Liver (tissue), 9 donors: ENCODE results near the gene CDH9. TPM values are rescaled to one million over a fixed set of nuclear protein-coding genes. Genes with fewer than 3 reads are reported as not detected.

Source experiments
- DNase-seq: peaks from one replicate; pipeline ENCODE4 v3.0.0-alpha.2; 2017; ENCODE audit warnings: low spot score
- H3K27ac ChIP-seq, 2 donors: one replicate each; pipeline ENCODE4 v1.7.0; 2013; ENCODE audit warnings: inconsistent platforms in 2 of 2, low read length in 2 of 2, control low read depth in 1 of 2, low read depth in 1 of 2, mild to moderate bottlenecking in 1 of 2
- H3K27me3 ChIP-seq, 4 donors: one replicate each; pipeline versions ENCODE4 v1.6.1 to v1.7.0; 2013; ENCODE audit warnings: low read length in 3 of 4, inconsistent platforms in 1 of 4, mild to moderate bottlenecking in 1 of 4, moderate library complexity in 1 of 4; ENCODE audit not compliant: control insufficient read depth in 4 of 4, insufficient read depth in 4 of 4
- H3K36me3 ChIP-seq, 4 donors: one replicate each; pipeline versions ENCODE4 v1.6.1 to v1.7.0; 2013; ENCODE audit warnings: low read length in 3 of 4, mild to moderate bottlenecking in 3 of 4, low read depth in 1 of 4, moderate library complexity in 1 of 4; ENCODE audit not compliant: control insufficient read depth in 4 of 4, insufficient read depth in 3 of 4
- H3K4me1 ChIP-seq, 4 donors: one replicate each; pipeline versions ENCODE4 v1.6.1 to v1.7.0; 2013; ENCODE audit warnings: low read length in 3 of 4, mild to moderate bottlenecking in 3 of 4, moderate library complexity in 1 of 4; ENCODE audit not compliant: control insufficient read depth in 4 of 4, insufficient read depth in 4 of 4
- H3K4me3 ChIP-seq, 3 donors: one replicate each; pipeline versions ENCODE4 v1.6.1 to v1.7.0; 2013; ENCODE audit warnings: low read length in 3 of 3, control low read depth in 1 of 3, low read depth in 1 of 3, mild to moderate bottlenecking in 1 of 3
- H3K9ac ChIP-seq, 2 donors: one replicate each; pipeline ENCODE4 v1.7.0; 2013; ENCODE audit warnings: low read length in 2 of 2, mild to moderate bottlenecking in 2 of 2, moderate library complexity in 2 of 2, control low read depth in 1 of 2, low read depth in 1 of 2
- H3K9me3 ChIP-seq, 4 donors: one replicate each; pipeline versions ENCODE4 v1.6.1 to v1.7.0; 2013; ENCODE audit warnings: low read length in 3 of 4; ENCODE audit not compliant: control insufficient read depth in 4 of 4
- CTCF ChIP-seq: fragments of 150-350 bp; IDR thresholded peaks from 2 replicates; pipeline ENCODE4 v1.5.1; 2017; ENCODE audit warnings: improper control_type of control experiment, low read depth, low read length; ENCODE audit not compliant: missing input control
- EGR1 ChIP-seq, 2 donors: IDR thresholded peaks; 2 replicates each; pipeline ENCODE4 v1.6.1; 2016 to 2018; ENCODE audit warnings: antibody characterized with exemption in 2 of 2, low read depth in 2 of 2
- HNF4A ChIP-seq, 2 donors: conservative IDR thresholded peaks; 2 replicates each; pipeline ENCODE4 v1.6.1; 2016; ENCODE audit warnings: antibody characterized with exemption in 2 of 2, mild to moderate bottlenecking in 2 of 2
- HNF4G ChIP-seq: IDR thresholded peaks from 2 replicates; pipeline ENCODE4 v1.6.1; 2016; ENCODE audit warnings: antibody characterized with exemption
- MAX ChIP-seq: IDR thresholded peaks from 2 replicates; pipeline ENCODE4 v1.6.1; 2016; ENCODE audit warnings: antibody characterized with exemption
- NR2F2 ChIP-seq: IDR thresholded peaks from 2 replicates; pipeline ENCODE4 v1.6.1; 2016; ENCODE audit warnings: antibody characterized with exemption
- REST ChIP-seq: IDR thresholded peaks from 2 replicates; pipeline ENCODE4 v1.6.1; 2016; ENCODE audit warnings: antibody characterized with exemption, mild to moderate bottlenecking
- RXRA ChIP-seq, 2 donors: IDR thresholded peaks; 2 replicates each; pipeline ENCODE4 v1.6.1; 2017 to 2018; ENCODE audit warnings: antibody characterized with exemption in 2 of 2, mild to moderate bottlenecking in 1 of 2
- SP1 ChIP-seq: IDR thresholded peaks from 2 replicates; pipeline ENCODE4 v1.6.1; 2018; ENCODE audit warnings: antibody characterized with exemption, mild to moderate bottlenecking
- TAF1 ChIP-seq: conservative IDR thresholded peaks from 2 replicates; pipeline ENCODE4 v1.6.1; 2016; ENCODE audit warnings: antibody characterized with exemption, mild to moderate bottlenecking
- ZBTB33 ChIP-seq: IDR thresholded peaks from 2 replicates; pipeline ENCODE4 v1.6.1; 2016; ENCODE audit warnings: antibody characterized with exemption
- WGBS: extraction: QIAGEN DNeasy Blood & Tissue Kit; methylation state at CpG from one replicate; pipeline ENCODE4 v1.1.7; 2013; 5-methylcytosine and 5-hydroxymethylcytosine counted together
- polyA plus RNA-seq, 2 donors: library from polyadenylated mRNA; stranded (reverse) in 1 of 2; unstranded in 1 of 2; fragments of 200-250 nt in 1 of 2; fragments of >200 nt in 1 of 2; fragmentation: Nextera tagmentation in 1 of 2; extraction: Ambion mirVana in 1 of 2; gene quantifications; one replicate each; pipeline versions ENCODE4 v1.2.1 to v1.2.3, GENCODE V29; 2013 to 2015
- total RNA-seq, 2 donors: library from RNA; depleted of rRNA; stranded (reverse); fragments of >200 nt; gene quantifications; one replicate each; pipeline ENCODE4 v1.2.3, GENCODE V29; 2014
- donor health status: healthy.
- donor health status: healthy.
- donor health status: healthy.
- donor health status: healthy.
- donor health status: healthy.

CDH9 gene
- total and polyA plus RNA-seq, 4 donors, result not detected

- no peaks in the 10 kb centered on the region for H3K27me3 ChIP-seq
- H3K36me3 ChIP-seq, result no peaks in the 10 kb centered on the region
- DNase-seq, result no peak
- no peak overlapping the region for H3K27ac ChIP-seq
- H3K9me3 ChIP-seq, result peaks cover 0 to 2% (median 0%) of the 10 kb centered on the region in 4 donors
- H3K9ac ChIP-seq, result no peak overlapping the region
- H3K4me3 ChIP-seq, result no peak overlapping the region
- no peaks in the 10 kb centered on the region for H3K4me1 ChIP-seq
- WGBS, result 76% methylated on average over 14 of the region's 14 CpGs
- no peak for TF ChIP-seq CTCF
- no peak for TF ChIP-seq EGR1 (IDR thresholded peaks at IDR 0.05; ENCODE audit: low read depth in 2 of 2)
- TF ChIP-seq REST, result no peak
- TF ChIP-seq HNF4G, result no peak
- no peak for TF ChIP-seq RXRA (IDR thresholded peaks at IDR 0.05)
Measured at GRCh38 chr5:26847041-26847736, 191.2 kb downstream of the CDH9 start.

GRCh38 chr5:26843677-26844076 lies 194.7 kb downstream of the CDH9 start:
- Histone ChIP-seq H3K27me3 (no peaks in the 10 kb centered on the region), H3K36me3 (no peaks in the 10 kb centered on the region), H3K27ac (no peak overlapping the region), H3K9ac (no peak overlapping the region), H3K4me1 (no peaks in the 10 kb centered on the region), H3K9me3 (peaks cover 0 to 2% (median 0%) of the 10 kb centered on the region in 4 donors), H3K4me3 (no peak overlapping the region)
- no peak for DNase-seq
- WGBS, result 83% methylated on average over 2 of the region's 2 CpGs
- no peak for TF ChIP-seq TAF1
- TF ChIP-seq SP1, result no peak
- no peak for TF ChIP-seq RXRA (IDR thresholded peaks at IDR 0.05)
- TF ChIP-seq NR2F2, result no peak
- no peak for TF ChIP-seq MAX
- no peak for TF ChIP-seq ZBTB33
- no peak for TF ChIP-seq HNF4A (conservative IDR thresholded peaks at IDR 0.05)
- TF ChIP-seq HNF4G, result no peak
